Testis (tissue), 2 donors: ENCODE results near the gene XCL2.
"Not testable (repeated sequence)": the region's sequence is repeated elsewhere in the genome, so short reads cannot be mapped to it uniquely, and the experiment has no call there.

Source experiments
- POLR2A ChIP-seq: fragments of 450-650 bp; IDR thresholded peaks from one replicate; pipeline ENCODE4 v1.6.1; 2017; ENCODE audit warnings: antibody characterized with exemption, mild to moderate bottlenecking, moderate library complexity
- TF ChIP-seq, protein P1 (sequence below), 3 experiments: fragments of 450-650 bp in 2 of 3; fragments of 200-600 bp in 1 of 3; sonication (generic) in 1 of 3; IDR thresholded peaks; one replicate each; pipeline ENCODE4 v1.5.1; 2016 to 2019; ENCODE audit warnings: antibody characterized with exemption in 3 of 3, mild to moderate bottlenecking in 2 of 3, moderate library complexity in 1 of 3

DNA sequence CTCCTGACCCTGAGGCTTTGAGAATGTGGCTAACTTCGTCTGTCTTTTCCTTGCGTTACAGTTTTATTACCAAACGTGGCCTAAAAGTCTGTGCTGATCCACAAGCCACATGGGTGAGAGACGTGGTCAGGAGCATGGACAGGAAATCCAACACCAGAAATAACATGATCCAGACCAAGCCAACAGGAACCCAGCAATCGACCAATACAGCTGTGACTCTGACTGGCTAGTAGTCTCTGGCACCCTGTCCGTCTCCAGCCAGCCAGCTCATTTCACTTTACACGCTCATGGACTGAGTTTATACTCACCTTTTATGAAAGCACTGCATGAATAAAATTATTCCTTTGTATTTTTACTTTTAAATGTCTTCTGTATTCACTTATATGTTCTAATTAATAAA, 37.2 kb upstream of the XCL2 start:
- TF ChIP-seq POLR2A = not testable (repeated sequence)
- TF ChIP-seq, protein P1, sequence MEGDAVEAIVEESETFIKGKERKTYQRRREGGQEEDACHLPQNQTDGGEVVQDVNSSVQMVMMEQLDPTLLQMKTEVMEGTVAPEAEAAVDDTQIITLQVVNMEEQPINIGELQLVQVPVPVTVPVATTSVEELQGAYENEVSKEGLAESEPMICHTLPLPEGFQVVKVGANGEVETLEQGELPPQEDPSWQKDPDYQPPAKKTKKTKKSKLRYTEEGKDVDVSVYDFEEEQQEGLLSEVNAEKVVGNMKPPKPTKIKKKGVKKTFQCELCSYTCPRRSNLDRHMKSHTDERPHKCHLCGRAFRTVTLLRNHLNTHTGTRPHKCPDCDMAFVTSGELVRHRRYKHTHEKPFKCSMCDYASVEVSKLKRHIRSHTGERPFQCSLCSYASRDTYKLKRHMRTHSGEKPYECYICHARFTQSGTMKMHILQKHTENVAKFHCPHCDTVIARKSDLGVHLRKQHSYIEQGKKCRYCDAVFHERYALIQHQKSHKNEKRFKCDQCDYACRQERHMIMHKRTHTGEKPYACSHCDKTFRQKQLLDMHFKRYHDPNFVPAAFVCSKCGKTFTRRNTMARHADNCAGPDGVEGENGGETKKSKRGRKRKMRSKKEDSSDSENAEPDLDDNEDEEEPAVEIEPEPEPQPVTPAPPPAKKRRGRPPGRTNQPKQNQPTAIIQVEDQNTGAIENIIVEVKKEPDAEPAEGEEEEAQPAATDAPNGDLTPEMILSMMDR (IDR thresholded peaks at IDR 0.05) = not testable (repeated sequence)
